H1 (cell line): Measurements from ENCODE around the gene SOX8. TPM values are rescaled to one million over a fixed set of nuclear protein-coding genes. Genes with fewer than 3 reads are reported as not detected.
A peak's percentile ranks its signal among the peaks of the same experiment; 100 is the strongest.

Experiments
- CTCF ChIA-PET: fragments of 300-600 bp; sonication (Branson Sonifier 250); formaldehyde crosslinking; loops from one replicate; lab custom pipeline; 2021; ENCODE audit not compliant: partially characterized antibody; lab: Charles Lee
- POLR2A ChIA-PET: fragments of 300-600 bp; sonication (Branson Sonifier 250); formaldehyde crosslinking; loops from one replicate; lab custom pipeline; 2021; ENCODE audit warnings: inconsistent platforms; ENCODE audit not compliant: partially characterized antibody; lab: Charles Lee
- DNase-seq, 2 experiments: peaks; one replicate each; pipeline versions ENCODE4 v3.0.0 to v3.0.0-alpha.2; 2010 to 2022; ENCODE audit warnings: low spot score in 2 of 2, low read depth in 1 of 2, mixed read lengths in 1 of 2
- FAIRE-seq: peaks from 2 replicates; lab custom pipeline; 2011; peaks lifted over from hg19 to GRCh38; lab: Jason Lieb, UNC
- H2AFZ ChIP-seq: 2 replicates; pipeline ENCODE4 v1.8.1; 2012; ENCODE audit warnings: low read length, inconsistent platforms
- H2AK5ac ChIP-seq: 2 replicates; pipeline ENCODE4 v1.6.1; 2013; ENCODE audit warnings: low read depth, low read length
- H2BK120ac ChIP-seq: replicated peaks from 2 replicates; pipeline ENCODE3; 2013; ENCODE audit warnings: low read depth, low read length, inconsistent platforms
- H2BK12ac ChIP-seq: 2 replicates; pipeline ENCODE4 v1.6.1; 2013; ENCODE audit warnings: low read depth, low read length
- H2BK15ac ChIP-seq: 2 replicates; pipeline ENCODE4 v1.6.1; 2013; ENCODE audit warnings: low read length
- H2BK20ac ChIP-seq: 2 replicates; pipeline ENCODE4 v1.6.1; 2013; ENCODE audit warnings: low read length
- H2BK5ac ChIP-seq: 2 replicates; pipeline ENCODE4 v1.6.1; 2013; ENCODE audit warnings: low read depth, low read length
- H3K14ac ChIP-seq: 2 replicates; pipeline ENCODE4 v1.6.1; 2013; ENCODE audit warnings: inconsistent platforms; ENCODE audit not compliant: insufficient read length
- H3K18ac ChIP-seq: 2 replicates; pipeline ENCODE4 v1.6.1; 2013; ENCODE audit warnings: low read length; ENCODE audit errors: extremely low read depth
- H3K23ac ChIP-seq: 2 replicates; pipeline ENCODE4 v1.6.1; 2013; ENCODE audit warnings: inconsistent platforms; ENCODE audit not compliant: insufficient read length
- H3K23me2 ChIP-seq: 2 replicates; pipeline ENCODE4 v1.6.1; 2013; ENCODE audit warnings: low read depth, low read length
- H3K27ac ChIP-seq: 2 replicates; pipeline ENCODE4 v1.6.1; 2011; ENCODE audit warnings: low read depth, low read length, inconsistent platforms
- H3K27me3 ChIP-seq, 4 experiments: replicated peaks in 1 of 4; 1 replicate in 1 of 4; 2 replicates in 3 of 4; pipeline versions ENCODE4 v1.6.1 to v1.8.1; 2011 to 2013; ENCODE audit warnings: low read length in 3 of 4, mild to moderate bottlenecking in 3 of 4, inconsistent platforms in 2 of 4, mixed read lengths in 2 of 4, moderate library complexity in 1 of 4; ENCODE audit not compliant: control insufficient read depth in 3 of 4, insufficient read depth in 3 of 4; ENCODE audit errors: extremely low read depth in 1 of 4
- H3K36me3 ChIP-seq, 4 experiments: 2 replicates each; pipeline versions ENCODE4 v1.6.1 to v1.8.1; 2011 to 2013; ENCODE audit warnings: mild to moderate bottlenecking in 4 of 4, low read length in 3 of 4, moderate library complexity in 2 of 4, control low read depth in 1 of 4, inconsistent platforms in 1 of 4; ENCODE audit not compliant: insufficient read depth in 4 of 4, control insufficient read depth in 2 of 4
- H3K4ac ChIP-seq: replicated peaks from 2 replicates; pipeline ENCODE3; 2013; ENCODE audit warnings: low read length, low read depth, mixed read lengths, inconsistent platforms; ENCODE audit not compliant: insufficient read length
- H3K4me1 ChIP-seq, 4 experiments: replicated peaks in 1 of 4; 1 replicate in 1 of 4; 2 replicates in 3 of 4; pipeline versions ENCODE4 v1.6.1 to v1.8.1; 2011 to 2013; ENCODE audit warnings: low read length in 3 of 4, inconsistent platforms in 2 of 4, mixed read lengths in 1 of 4; ENCODE audit not compliant: insufficient read depth in 4 of 4, control insufficient read depth in 3 of 4
- H3K4me2 ChIP-seq, 2 experiments: 2 replicates each; pipeline versions ENCODE4 v1.6.1 to v1.8.1; 2011 to 2013; ENCODE audit warnings: low read depth in 2 of 2, low read length in 2 of 2, control low read depth in 1 of 2, inconsistent platforms in 1 of 2, mild to moderate bottlenecking in 1 of 2; ENCODE audit not compliant: insufficient read depth in 1 of 2
- H3K4me3 ChIP-seq, 4 experiments: fragments of 200-600, 300-600 bp in 1 of 4; sonication (generic), shearing (Covaris generic), sonication (Bioruptor Twin) in 1 of 4; 2 replicates each; pipeline versions ENCODE4 v1.5.1 to v1.8.1; 2011 to 2016; ENCODE audit warnings: low read length in 4 of 4, low read depth in 3 of 4, control low read depth in 2 of 4, inconsistent platforms in 2 of 4, mild to moderate bottlenecking in 2 of 4, mixed read lengths in 1 of 4, moderate library complexity in 1 of 4; ENCODE audit not compliant: insufficient read depth in 2 of 4; ENCODE audit errors: extremely low read depth in 1 of 4
- H3K56ac ChIP-seq: replicated peaks from 2 replicates; pipeline ENCODE3; 2013; ENCODE audit warnings: low read depth, mild to moderate bottlenecking, mixed read lengths, low read length, inconsistent platforms; ENCODE audit not compliant: insufficient read length
- H3K79me1 ChIP-seq: 2 replicates; pipeline ENCODE4 v1.6.1; 2013; ENCODE audit warnings: low read depth, low read length, control low read depth
- H3K79me2 ChIP-seq, 2 experiments: 2 replicates each; pipeline versions ENCODE4 v1.6.1 to v1.8.1; 2012 to 2013; ENCODE audit warnings: low read length in 2 of 2, mild to moderate bottlenecking in 2 of 2, inconsistent platforms in 1 of 2; ENCODE audit not compliant: insufficient read depth in 2 of 2, control insufficient read depth in 1 of 2
- H3K9ac ChIP-seq, 4 experiments: replicated peaks in 1 of 4; 1 replicate in 1 of 4; 2 replicates in 3 of 4; pipeline versions ENCODE4 v1.6.1 to v1.8.1; 2011 to 2013; ENCODE audit warnings: low read depth in 3 of 4, low read length in 3 of 4, control low read depth in 2 of 4, mild to moderate bottlenecking in 2 of 4, moderate library complexity in 2 of 4, inconsistent platforms in 1 of 4; ENCODE audit errors: extremely low read depth in 1 of 4
- H3K9me3 ChIP-seq, 2 experiments: 2 replicates each; pipeline versions ENCODE4 v1.6.1 to v1.8.1; 2012 to 2013; ENCODE audit warnings: mild to moderate bottlenecking in 2 of 2, moderate library complexity in 2 of 2, control low read depth in 1 of 2, inconsistent platforms in 1 of 2, low read depth in 1 of 2, low read length in 1 of 2, mixed read lengths in 1 of 2; ENCODE audit not compliant: insufficient read depth in 2 of 2
- H4K20me1 ChIP-seq, 2 experiments: replicated peaks in 1 of 2; 2 replicates each; pipeline versions ENCODE3 to v1.8.1; 2011 to 2013; ENCODE audit warnings: inconsistent platforms in 2 of 2, low read length in 2 of 2, mild to moderate bottlenecking in 1 of 2; ENCODE audit not compliant: insufficient read depth in 2 of 2, control insufficient read depth in 1 of 2
- H4K5ac ChIP-seq: 2 replicates; pipeline ENCODE4 v1.6.1; 2013; ENCODE audit warnings: low read length, low read depth, mixed read lengths, inconsistent platforms; ENCODE audit not compliant: insufficient read length
- H4K8ac ChIP-seq: 2 replicates; pipeline ENCODE4 v1.8.0; 2013; ENCODE audit warnings: mild to moderate bottlenecking, moderate library complexity, low read length, inconsistent platforms; ENCODE audit not compliant: insufficient read depth; ENCODE audit errors: extremely low read depth
- H4K91ac ChIP-seq: replicated peaks from 2 replicates; pipeline ENCODE3; 2013; ENCODE audit warnings: low read length, mixed read lengths, inconsistent platforms; ENCODE audit not compliant: insufficient read length
- CBX5 ChIP-seq: fragments of 300-800, 300-1000 bp; sonication (generic); IDR thresholded peaks from 2 replicates; pipeline ENCODE4 v1.7.1; 2016; ENCODE audit warnings: antibody characterized with exemption, low read length, low read depth
- YY1 ChIP-seq: IDR thresholded peaks from 2 replicates; pipeline ENCODE4 v1.6.1; 2011; ENCODE audit warnings: low read depth, mild to moderate bottlenecking, low read length
- WGBS, 2 experiments: shearing (Covaris generic) in 1 of 2; methylation state at CpG; one replicate each; pipeline versions ENCODE4 v1.1.6 to v1.1.7; 2013 to 2015; ENCODE audit warnings: low lambda C conversion rate in 2 of 2, mixed read lengths in 2 of 2, inconsistent platforms in 1 of 2, low coverage in 1 of 2, missing lambda C conversion rate in 1 of 2; ENCODE audit not compliant: insufficient replicate concordance in 2 of 2, insufficient coverage in 1 of 2, insufficient read length in 1 of 2; ENCODE audit errors: extremely low coverage in 1 of 2, missing lambda C conversion rate in 1 of 2; 5-methylcytosine and 5-hydroxymethylcytosine counted together
- polyA plus RNA-seq, 7 experiments: library from polyadenylated mRNA; depleted of rRNA in 3 of 7; stranded (reverse) in 5 of 7; unstranded in 2 of 7; fragments of >200 nt in 5 of 7; fragments of 200-250 nt in 2 of 7; gene quantifications; 1 replicate in 5 of 7; 2 replicates in 1 of 7; 4 replicates in 1 of 7; pipeline versions ENCODE4 v1.2.1 to v1.2.3, GENCODE V29; 2011 to 2013; ENCODE audit warnings: missing spikeins in 2 of 7, mixed read lengths in 2 of 7
- total RNA-seq: library from RNA; stranded (reverse); fragmentation: NEBNext Ultra II Directional; extraction: Animal tissue kit (Norgen Biotek cat#: 25700); gene quantifications from 2 replicates; pipeline ENCODE4 v1.2.1, GENCODE V29; 2021

SOX8 gene
- total and polyA plus RNA-seq, 2 of the 8 experiments (the other 6 are each of a cell fraction or from before 2014, with no cell fraction given) = 2.2 to 5.7 TPM

- no peaks in the 10 kb centered on the region for H3K79me2 ChIP-seq
- H3K4me2 ChIP-seq = no peak overlapping the region
- peaks cover 0 to 5% (median 0%) of the 10 kb centered on the region in 4 experiments; a peak in 1 of 7 replicates for H3K4me1 ChIP-seq
- FAIRE-seq (no peak), DNase-seq (no peak)
- 0 out of 2 replicates have a peak overlapping the region, but pooled peaks have one; percentile 48 for H2BK20ac ChIP-seq
- H3K27ac ChIP-seq = no peak overlapping the region
- no peak overlapping the region for H4K8ac ChIP-seq
- no peaks in the 10 kb centered on the region for H3K27me3 ChIP-seq
- POLR2A ChIA-PET = no interaction called here
- no peak overlapping the region for H3K9ac ChIP-seq
- 76% methylated on average over 3 of the region's 3 CpGs; no CpG with 5 or more reads in 1 of the 2 experiments for WGBS, 2 experiments
- no peak overlapping the region for H3K4ac ChIP-seq
- H3K9me3 ChIP-seq = peaks cover 18 to 68% of the 10 kb centered on the region in 2 experiments
- H3K23me2 ChIP-seq = peaks cover 10% of the 10 kb centered on the region; the same call in 1 of the 2 replicates
- H4K5ac ChIP-seq = no peak overlapping the region
- no peak overlapping the region for H2BK5ac ChIP-seq
- no peak overlapping the region for H4K91ac ChIP-seq
- H2BK15ac ChIP-seq = no peak overlapping the region
- no peak overlapping the region for H3K18ac ChIP-seq
- H3K4me3 ChIP-seq = no peak overlapping the region
- H3K23ac ChIP-seq = no peak overlapping the region
- CTCF ChIA-PET = interaction anchor here (0.9 kb wide), 1 partner anchor 66 kb away, joined by 3 read pairs; no protein-coding TSS in a partner anchor
- no peak overlapping the region for H2BK120ac ChIP-seq
- peaks cover 0 to 2% of the 10 kb centered on the region in 2 experiments for H4K20me1 ChIP-seq
- TF ChIP-seq YY1 (no peak), CBX5 (0 out of 2 replicates have a peak, but pooled peaks have one; percentile 85)
- H3K79me1 ChIP-seq = no peaks in the 10 kb centered on the region
- H3K14ac ChIP-seq = no peak overlapping the region
- H3K36me3 ChIP-seq = no peaks in the 10 kb centered on the region
- H2BK12ac ChIP-seq = no peak overlapping the region
- no peak overlapping the region for H2AK5ac ChIP-seq
- H2AFZ ChIP-seq = no peak overlapping the region
- H3K56ac ChIP-seq = no peak overlapping the region
Observed at GRCh38 chr16:995087-995486, 13.5 kb downstream of the SOX8 start.
